GM12878 (cell line): ENCODE measurements around the gene GREB1. TPM values are rescaled to one million over a fixed set of nuclear protein-coding genes. Genes with fewer than 3 reads are reported as not detected.

ENCODE experiments used
- ATAC-seq: fragments of 200-7000 bp; cut with Tn5 transposase; 3 replicates; pipeline ENCODE4 v1.9.1; 2020; ENCODE audit warnings: mild to moderate bottlenecking, moderate library complexity
- BruUV-seq: library from RNA; stranded (reverse); fragments of 400-500 nt; replicated peaks from 2 replicates; lab custom pipeline; 2021; lab: Mats Ljungman, UMichigan
- CTCF ChIA-PET: fragments of 300-600 bp; sonication (Branson Sonifier 250); formaldehyde crosslinking; extraction: SDS; loops from one replicate; lab custom pipeline; 2021; ENCODE audit warnings: inconsistent platforms; lab: Yijun Ruan, JAX
- POLR2A ChIA-PET: fragments of 350-600 bp; formaldehyde crosslinking; extraction: SDS; loops from one replicate; lab custom pipeline; 2021; ENCODE audit warnings: inconsistent platforms; lab: Charles Lee
- RAD21 ChIA-PET: fragments of 300-600 bp; sonication (Branson Sonifier 250); formaldehyde crosslinking; loops from one replicate; lab custom pipeline; 2023; ENCODE audit warnings: antibody characterized with exemption; ENCODE audit not compliant: unreplicated experiment; lab: Charles Lee
- SMC1A ChIA-PET: fragments of 300-600 bp; sonication (Branson Sonifier 250); formaldehyde crosslinking; loops from one replicate; lab custom pipeline; 2023; ENCODE audit not compliant: unreplicated experiment, uncharacterized antibody; lab: Charles Lee
- DNase-seq: peaks from one replicate; pipeline ENCODE4 v3.0.0-alpha.2; 2011; ENCODE audit warnings: low read depth, low spot score
- FAIRE-seq: peaks from 3 replicates; lab custom pipeline; 2011; peaks lifted over from hg19 to GRCh38; lab: Jason Lieb, UNC
- H2AFZ ChIP-seq: 2 replicates; pipeline ENCODE4 v1.6.0; 2011; ENCODE audit warnings: low read depth, low read length, control low read depth; ENCODE audit not compliant: control insufficient read depth
- H3K27ac ChIP-seq: 2 replicates; pipeline ENCODE4 v1.5.1; 2011; ENCODE audit warnings: control low read depth; ENCODE audit not compliant: control insufficient read depth, insufficient read depth
- H3K27me3 ChIP-seq, 2 experiments: replicated peaks in 1 of 2; 2 replicates each; pipeline versions ENCODE4 v1.6.0 to v1.6.1; 2011; ENCODE audit warnings: low read length in 1 of 2; ENCODE audit not compliant: control insufficient read depth in 2 of 2, insufficient read depth in 2 of 2
- H3K36me3 ChIP-seq, 2 experiments: 2 replicates each; pipeline ENCODE4 v1.5.1; 2011; ENCODE audit warnings: low read length in 1 of 2; ENCODE audit not compliant: control insufficient read depth in 2 of 2, insufficient read depth in 2 of 2
- H3K4me1 ChIP-seq: 2 replicates; pipeline ENCODE4 v1.6.1; 2011; ENCODE audit warnings: mild to moderate bottlenecking, low read length, moderate library complexity, mixed read lengths; ENCODE audit not compliant: control insufficient read depth, insufficient read depth
- H3K4me2 ChIP-seq: 2 replicates; pipeline ENCODE4 v1.6.0; 2011; ENCODE audit warnings: control low read depth; ENCODE audit not compliant: control insufficient read depth, insufficient read depth
- H3K4me3 ChIP-seq: fragments of 200-600 bp; sonication (generic); 2 replicates; pipeline ENCODE4 v1.5.1; 2016
- H3K79me2 ChIP-seq: 2 replicates; pipeline ENCODE4 v1.6.0; 2011; ENCODE audit warnings: low read length; ENCODE audit not compliant: control insufficient read depth, insufficient read depth
- H3K9ac ChIP-seq: 2 replicates; pipeline ENCODE4 v1.8.0; 2011; ENCODE audit warnings: low read length, control low read depth, mixed read lengths; ENCODE audit not compliant: control insufficient read depth, insufficient read depth
- H3K9me3 ChIP-seq: replicated peaks from 3 replicates; pipeline ENCODE4 v1.5.1; 2011; ENCODE audit warnings: mild to moderate bottlenecking, low read length; ENCODE audit not compliant: control insufficient read depth, insufficient read depth
- H4K20me1 ChIP-seq: 2 replicates; pipeline ENCODE4 v1.6.0; 2011; ENCODE audit not compliant: control insufficient read depth, insufficient read depth
- BRCA1 ChIP-seq: IDR thresholded peaks from 2 replicates; pipeline ENCODE4 v1.6.1; 2011; ENCODE audit warnings: low read depth, low read length, improper control_type of control experiment
- CHD1 ChIP-seq: IDR thresholded peaks from 2 replicates; pipeline ENCODE4 v1.6.1; 2012; ENCODE audit warnings: low read depth, low read length, improper control_type of control experiment
- CREM ChIP-seq: IDR thresholded peaks from 2 replicates; pipeline ENCODE4 v1.6.1; 2014; ENCODE audit warnings: antibody characterized with exemption, low read depth
- EZH2 ChIP-seq: IDR thresholded peaks from 2 replicates; pipeline ENCODE4 v1.6.1; 2012; ENCODE audit warnings: low read depth, mild to moderate bottlenecking, control low read depth, inconsistent platforms, low read length, borderline replicate concordance; ENCODE audit not compliant: control insufficient read depth
- GATAD2B ChIP-seq: fragments of 450-650 bp; conservative IDR thresholded peaks from 2 replicates; pipeline ENCODE4 v1.6.1; 2017; ENCODE audit warnings: low read depth, mild to moderate bottlenecking, moderate library complexity
- IKZF1 ChIP-seq: fragments of 450-650 bp; conservative IDR thresholded peaks from 2 replicates; pipeline ENCODE4 v1.6.1; 2017; ENCODE audit warnings: antibody characterized with exemption, mild to moderate bottlenecking
- IRF4 ChIP-seq: IDR thresholded peaks from 2 replicates; pipeline ENCODE4 v1.6.1; 2011; ENCODE audit warnings: low read depth, low read length
- JUNB ChIP-seq: IDR thresholded peaks from 2 replicates; pipeline ENCODE4 v1.6.1; 2016; ENCODE audit warnings: antibody characterized with exemption, mild to moderate bottlenecking
- MYC ChIP-seq: IDR thresholded peaks from 2 replicates; pipeline ENCODE4 v1.6.1; 2011; ENCODE audit warnings: mild to moderate bottlenecking, low read length, moderate library complexity, inconsistent platforms; ENCODE audit not compliant: insufficient read depth, insufficient replicate concordance, insufficient read length, severe bottlenecking
- NFIC ChIP-seq: IDR thresholded peaks from 2 replicates; pipeline ENCODE4 v1.6.1; 2012; ENCODE audit warnings: low read depth, mild to moderate bottlenecking, inconsistent platforms, low read length, moderate library complexity
- SMARCA5 ChIP-seq: fragments of 450-650 bp; IDR thresholded peaks from 2 replicates; pipeline ENCODE4 v1.6.1; 2017; ENCODE audit warnings: mild to moderate bottlenecking
- SPI1 ChIP-seq: IDR thresholded peaks from 2 replicates; pipeline ENCODE4 v1.6.1; 2011; ENCODE audit warnings: low read depth, mild to moderate bottlenecking, low read length, moderate library complexity, borderline replicate concordance; ENCODE audit not compliant: insufficient read depth
- STAT1 ChIP-seq: fragments of 450-650 bp; conservative IDR thresholded peaks from 2 replicates; pipeline ENCODE4 v1.6.1; 2014; ENCODE audit warnings: antibody characterized with exemption, mild to moderate bottlenecking
- WGBS: methylation state at CpG from one replicate; pipeline ENCODE4 v1.1.6; 2016; ENCODE audit warnings: low lambda C conversion rate; ENCODE audit not compliant: insufficient replicate concordance, insufficient coverage; ENCODE audit errors: missing lambda C conversion rate; 5-methylcytosine and 5-hydroxymethylcytosine counted together
- in situ Hi-C: fragments of 300-500 bp; cut with MboI; formaldehyde crosslinking; loops from 9 replicates; pipeline ENCODE4 v1.14.3; 2018; ENCODE audit warnings: mixed read lengths
- intact Hi-C: fragments of 100-400 bp; cut with micrococcal nuclease; formaldehyde crosslinking; loops from one replicate; pipeline ENCODE4 v1.14.2; 2022; ENCODE audit not compliant: unreplicated experiment
- polyA plus RNA-seq, 11 experiments: library from polyadenylated mRNA; depleted of rRNA in 4 of 11; unstranded in 6 of 11; stranded (reverse) in 5 of 11; fragments of >200 nt; fragmentation: Nextera tagmentation in 4 of 11; fragmentation: Illumina TruSeq in 1 of 11; extraction: Ambion mirVana in 4 of 11; extraction: Trizol in 1 of 11; gene quantifications; 1 replicate in 1 of 11; 2 replicates in 10 of 11; pipeline versions ENCODE4 v1.2.1 to v1.2.3, GENCODE V29; 2011 to 2016; ENCODE audit warnings: inconsistent platforms in 2 of 11, missing spikeins in 2 of 11, low read depth in 1 of 11
- total RNA-seq, 4 experiments: library from RNA; depleted of rRNA in 3 of 4; stranded (reverse); fragments of >200 nt in 3 of 4; fragmentation: Illumina TruSeq in 1 of 4; extraction: Trizol in 1 of 4; gene quantifications; 2 replicates each; pipeline versions ENCODE4 v1.2.1 to v1.2.3, GENCODE V29; 2013 to 2021
- TF ChIP-seq, protein P1 (sequence below): IDR thresholded peaks from 2 replicates; pipeline ENCODE4 v1.6.1; 2011; ENCODE audit warnings: borderline replicate concordance, low read depth, mild to moderate bottlenecking, moderate library complexity, low read length; ENCODE audit not compliant: insufficient read depth, poor library complexity, severe bottlenecking
- TF ChIP-seq, protein P2 (sequence below): IDR thresholded peaks from 2 replicates; pipeline ENCODE4 v1.6.1; 2011; ENCODE audit warnings: low read depth, low read length, improper control_type of control experiment, borderline replicate concordance
- TF ChIP-seq, protein P3 (sequence below): fragments of 450-650 bp; IDR thresholded peaks from 2 replicates; pipeline ENCODE4 v1.6.1; 2017; ENCODE audit warnings: antibody characterized with exemption, mild to moderate bottlenecking, moderate library complexity
- TF ChIP-seq, protein P4 (sequence below): fragments of 450-650 bp; IDR thresholded peaks from 2 replicates; pipeline ENCODE4 v1.6.1; 2016; ENCODE audit warnings: mild to moderate bottlenecking

The GREB1 gene
- total and polyA plus RNA-seq, 10 of the 15 experiments (the other 5 are each of a cell fraction or from before 2014, with no cell fraction given) = 0.09 to 2.1 (median 0.37) TPM; not detected in 1

DNA sequence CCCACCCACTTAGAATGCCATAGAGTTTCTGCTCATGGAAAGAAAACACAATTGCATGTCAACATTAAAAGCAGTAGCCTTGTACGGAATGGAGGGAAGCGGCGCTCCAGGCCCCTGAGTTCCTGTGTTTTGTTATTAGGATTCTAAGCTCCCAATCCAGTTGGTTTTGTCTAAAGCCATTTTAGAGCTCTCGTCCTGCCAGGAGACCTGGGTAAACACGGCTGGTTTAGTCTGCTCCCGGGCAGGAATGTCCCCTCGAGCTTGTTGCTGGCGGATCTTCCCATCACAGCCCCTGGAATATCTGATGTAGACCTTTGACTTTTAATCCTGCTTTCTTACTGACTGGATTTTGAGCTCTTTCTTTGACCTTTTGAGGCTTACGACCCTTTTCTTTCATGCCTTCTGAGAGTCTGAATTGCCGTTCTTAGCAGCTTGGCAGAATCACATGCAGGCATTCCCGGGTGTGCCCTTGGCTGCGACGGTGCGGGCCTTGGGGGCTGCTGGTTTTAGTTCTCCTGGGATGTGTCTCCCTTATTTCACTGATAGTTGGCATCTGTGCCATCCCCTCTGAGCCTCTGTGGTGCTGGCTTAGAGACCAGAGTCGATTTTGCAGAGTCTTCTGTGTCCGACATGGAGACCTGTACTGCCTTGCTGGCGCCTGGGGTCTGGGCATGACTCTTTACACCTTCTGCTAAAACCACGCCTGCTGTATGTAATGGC is 25.4 kb downstream of the GREB1 start (continued):
- TF ChIP-seq, protein P1, sequence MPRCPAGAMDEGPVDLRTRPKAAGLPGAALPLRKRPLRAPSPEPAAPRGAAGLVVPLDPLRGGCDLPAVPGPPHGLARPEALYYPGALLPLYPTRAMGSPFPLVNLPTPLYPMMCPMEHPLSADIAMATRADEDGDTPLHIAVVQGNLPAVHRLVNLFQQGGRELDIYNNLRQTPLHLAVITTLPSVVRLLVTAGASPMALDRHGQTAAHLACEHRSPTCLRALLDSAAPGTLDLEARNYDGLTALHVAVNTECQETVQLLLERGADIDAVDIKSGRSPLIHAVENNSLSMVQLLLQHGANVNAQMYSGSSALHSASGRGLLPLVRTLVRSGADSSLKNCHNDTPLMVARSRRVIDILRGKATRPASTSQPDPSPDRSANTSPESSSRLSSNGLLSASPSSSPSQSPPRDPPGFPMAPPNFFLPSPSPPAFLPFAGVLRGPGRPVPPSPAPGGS = no peak
- no peak for TF ChIP-seq IKZF1

DNA sequence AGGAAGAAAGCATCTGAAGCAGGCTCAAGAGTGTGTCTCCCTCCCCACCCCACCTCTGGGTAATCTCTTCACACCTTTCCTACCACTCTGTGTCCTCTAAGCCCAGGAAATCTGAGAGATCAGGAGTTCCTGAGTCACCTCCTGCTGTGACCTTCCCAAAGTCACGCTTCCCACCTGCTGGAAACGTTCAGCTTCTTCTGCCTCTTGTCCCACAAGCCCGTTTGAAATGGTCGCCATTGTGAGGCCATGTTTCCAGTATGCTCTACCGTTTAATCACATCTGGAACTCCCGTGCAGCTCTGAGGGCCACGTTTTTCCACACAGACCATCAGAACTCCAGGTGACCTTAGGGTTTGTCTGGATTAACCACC is 25.9 kb downstream of the GREB1 start:
- no TSS peak for BruUV-seq
- CTCF ChIA-PET = no interaction called here

More for the DNA sequence above, 25.9 kb downstream of the GREB1 start:
- H3K9me3 ChIP-seq = no peaks in the 10 kb centered on the region
- intact Hi-C loops = no loop called here
- no peak overlapping the region for H2AFZ ChIP-seq
- H3K27ac ChIP-seq = no peak overlapping the region
- H3K9ac ChIP-seq = no peak overlapping the region
- H3K4me3 ChIP-seq = no peak overlapping the region
- no peak for DNase-seq
- POLR2A ChIA-PET = no interaction called here
- H3K36me3 ChIP-seq = no peaks in the 10 kb centered on the region
- no peaks in the 10 kb centered on the region for H3K4me1 ChIP-seq
- no peak for ATAC-seq
- WGBS = 18% methylated on average over 7 of the region's 7 CpGs
- no peaks in the 10 kb centered on the region for H4K20me1 ChIP-seq
- H3K79me2 ChIP-seq = no peaks in the 10 kb centered on the region
- H3K27me3 ChIP-seq = 0 out of 4 replicates have a peak, but pooled peaks cover 0 to 3% of the 10 kb centered on the region in 2 experiments
- in situ Hi-C loops = no loop called here
- no peak overlapping the region for H3K4me2 ChIP-seq
- FAIRE-seq = no peak
- TF ChIP-seq, protein P2, sequence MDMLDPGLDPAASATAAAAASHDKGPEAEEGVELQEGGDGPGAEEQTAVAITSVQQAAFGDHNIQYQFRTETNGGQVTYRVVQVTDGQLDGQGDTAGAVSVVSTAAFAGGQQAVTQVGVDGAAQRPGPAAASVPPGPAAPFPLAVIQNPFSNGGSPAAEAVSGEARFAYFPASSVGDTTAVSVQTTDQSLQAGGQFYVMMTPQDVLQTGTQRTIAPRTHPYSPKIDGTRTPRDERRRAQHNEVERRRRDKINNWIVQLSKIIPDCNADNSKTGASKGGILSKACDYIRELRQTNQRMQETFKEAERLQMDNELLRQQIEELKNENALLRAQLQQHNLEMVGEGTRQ = no peak
- TF ChIP-seq EZH2 (no peak), GATAD2B (no peak), NFIC (no peak), JUNB (no peak), BRCA1 (no peak), SPI1 (no peak), IRF4 (no peak), SMARCA5 (no peak), CHD1 (no peak), STAT1 (no peak), MYC (no peak), CREM (no peak)
- TF ChIP-seq, protein P3, sequence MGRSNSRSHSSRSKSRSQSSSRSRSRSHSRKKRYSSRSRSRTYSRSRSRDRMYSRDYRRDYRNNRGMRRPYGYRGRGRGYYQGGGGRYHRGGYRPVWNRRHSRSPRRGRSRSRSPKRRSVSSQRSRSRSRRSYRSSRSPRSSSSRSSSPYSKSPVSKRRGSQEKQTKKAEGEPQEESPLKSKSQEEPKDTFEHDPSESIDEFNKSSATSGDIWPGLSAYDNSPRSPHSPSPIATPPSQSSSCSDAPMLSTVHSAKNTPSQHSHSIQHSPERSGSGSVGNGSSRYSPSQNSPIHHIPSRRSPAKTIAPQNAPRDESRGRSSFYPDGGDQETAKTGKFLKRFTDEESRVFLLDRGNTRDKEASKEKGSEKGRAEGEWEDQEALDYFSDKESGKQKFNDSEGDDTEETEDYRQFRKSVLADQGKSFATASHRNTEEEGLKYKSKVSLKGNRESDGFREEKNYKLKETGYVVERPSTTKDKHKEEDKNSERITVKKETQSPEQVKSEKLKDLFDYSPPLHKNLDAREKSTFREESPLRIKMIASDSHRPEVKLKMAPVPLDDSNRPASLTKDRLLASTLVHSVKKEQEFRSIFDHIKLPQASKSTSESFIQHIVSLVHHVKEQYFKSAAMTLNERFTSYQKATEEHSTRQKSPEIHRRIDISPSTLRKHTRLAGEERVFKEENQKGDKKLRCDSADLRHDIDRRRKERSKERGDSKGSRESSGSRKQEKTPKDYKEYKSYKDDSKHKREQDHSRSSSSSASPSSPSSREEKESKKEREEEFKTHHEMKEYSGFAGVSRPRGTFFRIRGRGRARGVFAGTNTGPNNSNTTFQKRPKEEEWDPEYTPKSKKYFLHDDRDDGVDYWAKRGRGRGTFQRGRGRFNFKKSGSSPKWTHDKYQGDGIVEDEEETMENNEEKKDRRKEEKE = no peak
- TF ChIP-seq, protein P4, sequence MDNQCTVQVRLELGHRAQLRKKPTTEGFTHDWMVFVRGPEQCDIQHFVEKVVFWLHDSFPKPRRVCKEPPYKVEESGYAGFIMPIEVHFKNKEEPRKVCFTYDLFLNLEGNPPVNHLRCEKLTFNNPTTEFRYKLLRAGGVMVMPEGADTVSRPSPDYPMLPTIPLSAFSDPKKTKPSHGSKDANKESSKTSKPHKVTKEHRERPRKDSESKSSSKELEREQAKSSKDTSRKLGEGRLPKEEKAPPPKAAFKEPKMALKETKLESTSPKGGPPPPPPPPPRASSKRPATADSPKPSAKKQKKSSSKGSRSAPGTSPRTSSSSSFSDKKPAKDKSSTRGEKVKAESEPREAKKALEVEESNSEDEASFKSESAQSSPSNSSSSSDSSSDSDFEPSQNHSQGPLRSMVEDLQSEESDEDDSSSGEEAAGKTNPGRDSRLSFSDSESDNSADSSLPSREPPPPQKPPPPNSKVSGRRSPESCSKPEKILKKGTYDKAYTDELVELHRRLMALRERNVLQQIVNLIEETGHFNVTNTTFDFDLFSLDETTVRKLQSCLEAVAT = no peak
- TF ChIP-seq, all 136 proteins: peak for 0
- ChIA-PET SMC1A (interaction anchor here (1.3 kb wide), 1 partner anchor 22 kb away, joined by 3 read pairs; no protein-coding TSS in a partner anchor), RAD21 (no interaction called here)
